Stimulated activated CD4-positive, alpha-beta T cell treated with anti-CD3 and anti-CD28 coated beads, Interleukin-1b, Interleukin-23, amount 100 ng/mL, for 4 hours (primary cell): ENCODE measurements around the gene FERMT3.

Experiments
- DNase-seq, 2 donors: peaks; one replicate each; pipeline ENCODE4 v3.0.0-alpha.2; 2020; ENCODE audit warnings: low read depth in 2 of 2

FERMT3 gene

DNA sequence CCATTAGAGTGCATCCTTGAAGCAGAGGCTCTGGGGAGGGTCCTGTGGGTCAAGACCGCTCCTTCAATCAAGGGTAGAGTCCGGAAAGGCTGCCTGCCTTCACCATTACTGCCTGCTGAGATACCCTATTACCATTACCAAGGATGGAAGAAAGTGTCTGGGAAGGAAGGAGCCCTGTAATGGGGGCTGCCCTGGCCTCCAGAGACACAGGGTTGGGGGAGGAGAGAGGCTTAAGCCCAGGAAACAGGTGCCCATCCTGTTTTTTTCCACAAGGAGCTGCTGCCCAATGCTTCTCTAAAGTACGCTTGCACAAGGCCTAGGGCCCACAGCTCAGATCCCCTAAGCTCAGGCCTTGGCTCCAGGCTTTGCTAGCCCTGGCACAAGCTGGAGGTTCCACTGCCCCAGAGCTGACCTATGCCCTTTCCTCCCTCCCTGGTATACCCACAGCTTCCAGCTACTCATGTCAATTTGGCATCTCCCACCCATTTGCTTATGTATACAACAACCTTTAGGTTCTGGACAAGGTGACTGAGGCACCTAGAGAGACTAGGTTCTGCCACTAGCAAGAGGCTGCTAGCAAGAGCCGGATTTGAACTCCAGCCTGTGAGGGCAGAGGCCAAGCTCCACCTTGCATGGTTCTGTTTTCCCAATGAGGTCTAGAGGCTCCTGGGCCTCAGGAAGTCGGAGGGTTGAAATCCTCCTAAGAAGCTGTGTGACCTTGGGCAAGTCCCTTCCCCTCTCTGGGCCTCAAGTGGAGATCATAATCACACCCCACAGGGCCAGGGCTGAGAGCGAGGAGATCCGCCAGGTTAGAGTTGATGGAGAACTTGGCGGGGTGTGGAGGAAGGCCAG is 43.3 kb downstream of the FERMT3 start:
- DNase-seq = no peak

DNA sequence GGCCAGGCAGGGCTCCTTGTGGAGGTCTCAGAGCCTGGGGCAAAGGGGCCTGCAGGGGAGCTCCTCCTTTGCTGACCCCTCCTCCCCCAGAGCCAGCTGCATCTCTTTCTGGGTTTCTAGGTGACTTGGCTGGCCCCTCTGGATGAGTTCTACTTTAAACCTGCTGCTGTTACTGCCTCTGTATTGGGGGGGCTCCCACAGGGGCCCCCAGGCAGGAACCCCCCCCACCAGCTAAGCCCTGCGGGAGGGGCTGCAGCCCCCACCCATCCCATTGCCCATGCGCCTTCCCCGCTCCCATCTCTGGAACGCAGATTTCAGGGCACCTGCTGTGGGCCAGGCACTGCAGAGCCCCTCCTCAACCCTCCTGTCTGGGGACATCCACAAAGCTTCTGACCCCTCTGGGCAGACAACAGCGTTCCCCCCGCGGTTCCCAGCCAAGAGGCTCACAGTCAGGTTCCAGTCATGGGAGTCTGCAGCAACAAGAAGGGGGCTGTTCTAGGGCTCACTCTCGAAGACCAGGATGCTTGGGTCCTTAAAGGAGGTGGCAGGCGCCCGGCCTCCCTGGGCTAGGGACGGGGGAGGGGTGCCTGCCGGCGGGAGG is 44.0 kb downstream of the FERMT3 start:
- DNase-seq = no peak

DNA sequence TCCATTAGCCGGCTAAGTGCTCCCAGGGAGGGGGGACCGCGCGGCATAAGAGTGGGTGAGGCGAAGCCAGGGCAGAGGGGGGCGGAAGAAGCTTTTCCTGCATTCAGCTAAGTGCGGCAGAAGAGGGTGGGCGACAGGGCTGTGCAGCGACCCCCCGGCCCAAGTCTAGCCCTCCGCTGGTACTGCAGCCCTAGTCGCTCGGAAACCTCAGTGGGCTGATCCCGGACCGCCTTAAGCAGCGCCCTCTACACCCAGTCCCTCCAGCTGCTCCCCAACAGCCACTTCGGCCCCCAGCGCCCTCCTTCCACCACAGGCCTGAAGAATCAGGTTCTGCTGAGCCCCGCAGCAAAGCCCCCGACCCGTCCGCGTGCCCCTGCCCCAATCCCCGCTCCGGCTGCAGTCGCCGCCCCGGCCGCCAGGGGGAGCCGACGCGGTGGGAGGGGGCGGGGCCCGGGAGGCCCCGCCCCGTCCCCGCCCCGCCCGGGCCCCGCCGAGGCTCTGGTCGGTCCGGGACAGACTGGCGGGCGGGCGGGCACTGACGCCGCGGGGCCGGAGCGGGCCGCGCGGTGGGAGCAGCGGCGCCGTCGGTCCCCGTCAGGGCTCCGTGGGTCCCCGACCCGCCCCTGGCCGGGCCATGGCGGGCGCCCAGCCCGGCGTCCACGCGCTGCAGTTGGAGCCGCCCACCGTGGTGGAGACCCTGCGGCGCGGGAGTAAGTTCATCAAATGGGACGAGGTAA is 44.7 kb downstream of the FERMT3 start, which contains the start of gene PLCB3:
PLCB3 (plus strand) TSS at position 515 of the 737 bp plus-strand sequence; CDS start at position 635, 120 bp downstream.
- peak; percentile 61 to 68 for DNase-seq

DNA sequence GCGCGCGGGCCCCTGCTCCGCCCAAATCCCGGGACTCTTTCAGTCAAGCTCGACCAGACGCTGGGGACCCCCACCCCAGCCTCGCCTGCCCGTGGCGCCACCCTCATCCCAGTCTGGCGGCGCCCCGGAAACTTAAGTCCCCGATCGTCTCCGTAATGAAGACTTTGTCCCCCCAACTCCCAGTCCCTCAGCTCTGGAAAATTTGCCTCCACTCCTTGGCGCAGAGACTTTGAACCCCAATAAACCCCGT is 45.2 kb downstream of the FERMT3 start:
- no peak for DNase-seq

DNA sequence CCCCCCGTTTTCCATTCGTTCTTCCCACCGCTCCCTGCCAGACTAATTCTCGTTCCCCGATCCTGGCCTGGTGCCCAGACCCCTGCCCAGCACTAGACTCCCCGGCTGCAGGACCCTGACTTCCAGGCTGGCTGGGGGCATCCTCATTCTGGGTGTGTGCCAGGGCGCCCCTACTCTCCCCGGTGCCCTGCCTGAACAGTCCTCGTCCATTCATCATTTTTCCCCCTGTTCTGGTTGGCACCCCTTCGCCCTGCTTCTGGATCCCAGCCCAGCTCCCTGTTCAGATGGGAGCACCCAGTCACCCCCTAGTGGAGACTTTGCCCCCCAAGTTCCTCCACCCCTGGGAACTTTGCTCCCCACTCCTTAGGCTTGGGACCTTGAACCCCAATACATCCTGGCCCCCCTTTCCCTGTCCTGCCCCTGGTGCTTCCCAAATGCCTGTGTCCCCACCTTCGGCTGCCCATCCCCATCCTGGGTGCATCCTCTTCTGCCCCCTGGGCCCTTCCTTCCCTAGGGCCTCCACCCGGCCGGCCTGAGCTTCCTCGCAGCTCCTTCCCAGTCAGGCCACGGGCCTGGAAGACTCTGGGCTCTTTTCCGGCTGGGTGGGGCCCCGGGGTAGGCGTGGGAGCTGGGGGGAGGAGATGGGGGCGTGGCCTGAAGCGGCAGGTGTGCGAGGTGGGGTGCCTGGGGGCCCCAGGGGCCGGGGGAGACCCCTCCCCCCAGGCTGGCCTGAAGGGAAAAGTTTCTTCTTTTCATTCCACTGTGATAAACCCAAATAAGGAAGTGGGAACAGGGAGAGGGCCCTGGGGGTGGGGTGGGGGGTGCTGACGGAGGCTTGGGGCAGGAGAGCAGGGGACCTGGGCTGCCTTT is 45.7 kb downstream of the FERMT3 start:
- no peak for DNase-seq

DNA sequence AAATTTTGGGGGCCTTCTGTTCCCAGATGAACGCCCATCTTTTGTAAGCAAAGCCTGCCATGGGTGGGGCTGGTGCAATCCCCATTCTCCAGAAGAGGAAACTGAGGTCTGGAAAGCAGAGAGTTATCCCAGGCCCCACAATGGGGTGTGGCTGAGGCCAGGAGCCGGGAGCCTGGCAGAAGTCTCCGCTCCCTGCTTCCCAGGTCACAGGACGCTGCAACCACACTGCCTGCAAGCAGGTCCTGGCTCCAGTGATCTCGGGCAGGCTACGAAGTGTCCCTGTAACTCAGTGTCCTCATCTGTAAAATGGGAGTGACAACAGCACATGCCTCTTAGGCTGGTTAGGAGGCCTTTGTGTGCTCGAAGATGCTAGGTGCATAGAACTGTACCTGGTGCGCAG is 46.5 kb downstream of the FERMT3 start:
- DNase-seq = no peak

DNA sequence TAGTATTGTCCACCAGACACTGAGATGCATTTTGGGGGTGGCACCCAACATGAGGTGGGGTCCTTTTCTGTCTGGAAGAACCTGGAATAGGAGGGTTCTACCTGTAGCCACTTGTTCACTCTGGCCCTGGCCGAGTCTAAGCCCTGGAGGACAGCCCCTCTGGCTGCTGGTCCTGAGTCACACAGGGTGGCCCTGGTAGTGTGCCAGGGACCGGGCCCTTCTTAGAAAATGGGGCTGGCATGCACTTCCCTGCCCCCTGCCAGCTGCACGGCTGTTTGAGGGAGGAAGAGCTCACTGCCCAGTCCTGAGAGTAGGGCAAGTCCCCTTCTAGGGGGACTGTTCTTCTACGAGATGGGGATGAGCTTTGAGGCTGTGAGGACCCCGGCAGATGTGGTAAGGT is 47.0 kb downstream of the FERMT3 start:
- DNase-seq = no peak

DNA sequence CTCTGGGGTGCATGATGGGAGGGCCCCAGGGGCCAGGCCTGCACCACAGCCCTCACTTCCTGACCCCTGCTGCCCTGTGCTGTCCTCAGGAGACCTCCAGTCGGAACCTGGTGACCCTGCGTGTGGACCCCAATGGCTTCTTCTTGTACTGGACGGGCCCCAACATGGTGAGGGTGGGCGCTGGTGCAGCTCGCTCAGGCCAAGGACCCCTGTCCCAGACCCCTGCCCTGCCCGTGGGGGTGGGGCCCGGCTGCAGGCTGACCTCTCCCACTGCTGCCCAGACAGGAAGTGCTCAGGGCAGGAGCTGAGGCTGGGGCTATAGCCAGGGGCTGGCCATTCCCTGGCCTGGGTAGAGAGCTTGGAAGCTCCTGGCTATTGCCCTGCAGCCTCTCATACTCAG is 47.8 kb downstream of the FERMT3 start:
- DNase-seq = no peak

DNA sequence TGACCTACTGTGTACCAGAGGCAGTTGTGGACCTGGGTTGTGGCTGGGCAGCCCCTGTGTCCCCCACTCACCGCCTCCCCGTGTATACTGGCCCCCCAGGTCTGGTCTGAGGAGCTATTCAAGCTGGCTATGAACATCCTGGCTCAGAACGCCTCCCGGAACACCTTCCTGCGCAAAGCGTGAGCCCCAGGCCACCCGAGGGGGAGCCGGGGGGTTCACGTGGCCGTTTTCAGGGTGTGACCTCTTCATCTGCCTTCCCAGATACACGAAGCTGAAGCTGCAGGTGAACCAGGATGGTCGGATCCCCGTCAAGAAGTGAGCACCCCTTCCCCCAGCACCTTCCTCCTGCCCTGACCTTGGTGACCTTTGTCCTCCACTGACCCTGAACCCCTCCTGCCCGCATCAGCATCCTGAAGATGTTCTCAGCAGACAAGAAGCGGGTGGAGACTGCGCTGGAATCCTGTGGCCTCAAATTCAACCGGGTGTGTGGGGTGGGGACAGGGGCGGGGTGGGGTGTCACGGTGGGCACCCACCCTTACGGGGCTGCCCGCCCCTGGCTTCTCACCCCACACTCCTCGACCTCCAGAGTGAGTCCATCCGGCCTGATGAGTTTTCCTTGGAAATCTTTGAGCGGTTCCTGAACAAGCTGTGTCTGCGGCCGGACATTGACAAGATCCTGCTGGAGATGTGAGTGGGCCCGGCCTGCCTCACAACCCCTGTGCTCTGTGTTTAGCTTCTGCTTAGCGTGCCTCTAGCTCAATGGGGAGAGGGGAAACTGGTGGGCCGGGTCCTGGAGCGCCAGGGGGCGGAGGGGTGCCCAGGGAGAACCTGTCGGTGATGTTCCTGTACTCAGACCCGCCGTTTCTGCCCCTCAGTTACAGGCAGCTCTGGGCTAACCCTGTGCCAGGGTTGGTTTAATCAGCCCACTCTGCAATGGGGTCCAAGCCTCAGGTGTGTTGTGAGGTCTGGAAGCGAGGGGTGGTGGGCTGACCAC is 48.9 kb downstream of the FERMT3 start:
- DNase-seq = no peak

DNA sequence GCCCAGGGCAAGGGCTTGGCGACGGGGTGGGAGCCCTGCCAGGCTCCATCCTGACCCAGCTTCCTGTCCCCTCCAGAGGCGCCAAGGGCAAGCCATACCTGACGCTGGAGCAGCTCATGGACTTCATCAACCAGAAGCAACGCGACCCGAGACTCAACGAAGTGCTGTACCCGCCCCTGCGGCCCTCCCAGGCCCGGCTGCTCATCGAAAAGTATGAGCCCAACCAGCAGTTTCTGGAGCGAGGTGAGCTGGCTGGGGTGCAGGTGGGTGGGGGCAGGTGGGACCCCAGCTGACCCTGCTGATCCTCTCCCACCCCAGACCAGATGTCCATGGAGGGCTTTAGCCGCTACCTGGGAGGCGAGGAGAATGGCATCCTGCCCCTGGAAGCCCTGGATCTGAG is 49.8 kb downstream of the FERMT3 start:
- DNase-seq = no peak

DNA sequence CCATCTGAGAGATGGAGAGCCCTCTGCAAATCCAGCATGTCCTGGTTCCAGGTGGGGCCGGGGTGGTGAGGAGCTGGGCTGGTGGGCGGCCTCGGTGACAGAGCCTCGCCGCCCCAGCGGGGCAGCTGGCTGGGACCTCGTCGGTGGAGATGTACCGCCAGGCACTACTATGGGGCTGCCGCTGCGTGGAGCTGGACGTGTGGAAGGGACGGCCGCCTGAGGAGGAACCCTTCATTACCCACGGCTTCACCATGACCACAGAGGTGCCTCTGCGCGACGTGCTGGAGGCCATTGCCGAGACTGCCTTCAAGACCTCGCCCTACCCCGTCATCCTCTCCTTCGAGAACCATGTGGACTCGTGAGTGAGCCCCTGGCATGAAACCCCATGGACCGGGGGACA is 51.8 kb downstream of the FERMT3 start:
- DNase-seq = no peak

DNA sequence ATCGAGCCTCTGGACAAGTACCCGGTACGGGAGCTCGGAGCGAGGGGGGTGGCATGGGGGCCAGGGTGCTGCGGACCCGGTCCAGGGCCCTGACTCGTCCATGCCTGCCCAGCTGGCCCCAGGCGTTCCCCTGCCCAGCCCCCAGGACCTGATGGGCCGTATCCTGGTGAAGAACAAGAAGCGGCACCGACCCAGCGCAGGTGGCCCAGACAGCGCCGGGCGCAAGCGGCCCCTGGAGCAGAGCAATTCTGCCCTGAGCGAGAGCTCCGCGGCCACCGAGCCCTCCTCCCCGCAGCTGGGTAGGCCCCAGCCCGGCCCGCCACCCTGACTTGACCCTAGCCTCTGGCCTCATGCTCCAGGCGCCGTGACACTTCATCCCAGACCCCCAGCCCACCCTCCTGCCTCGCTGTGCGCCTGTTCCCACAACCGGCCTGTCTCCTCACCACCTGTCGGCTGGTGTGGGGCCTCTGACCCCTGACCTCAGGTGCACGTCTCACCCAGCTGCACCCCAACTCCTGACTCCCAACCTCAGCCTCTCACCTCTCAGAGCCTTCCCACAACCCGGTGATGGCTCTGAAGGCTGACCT is 52.5 kb downstream of the FERMT3 start:
- no peak for DNase-seq

DNA sequence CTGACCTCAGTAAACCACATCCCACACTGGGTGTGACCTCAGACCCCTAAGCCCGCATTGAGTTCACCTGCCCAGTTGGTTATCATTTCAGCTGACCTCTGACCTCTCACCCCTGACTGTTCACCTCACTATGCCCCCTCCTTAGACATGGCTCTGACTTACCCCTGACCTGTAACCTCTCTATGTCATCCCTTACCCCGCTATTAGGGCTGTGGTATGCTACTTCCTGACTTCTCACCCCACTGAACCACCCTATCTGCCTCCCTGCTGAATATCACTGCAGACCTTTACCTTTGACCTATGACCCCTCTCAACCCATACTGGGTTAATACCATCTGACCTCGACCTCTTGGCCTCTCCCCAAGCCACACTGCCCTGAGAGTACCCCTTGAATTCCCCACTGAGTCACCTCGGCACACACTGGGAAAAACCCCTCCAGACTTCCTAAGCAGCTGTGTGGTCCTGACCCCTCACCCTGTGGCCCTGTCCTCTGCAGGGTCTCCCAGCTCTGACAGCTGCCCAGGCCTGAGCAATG is 53.1 kb downstream of the FERMT3 start:
- no peak for DNase-seq

DNA sequence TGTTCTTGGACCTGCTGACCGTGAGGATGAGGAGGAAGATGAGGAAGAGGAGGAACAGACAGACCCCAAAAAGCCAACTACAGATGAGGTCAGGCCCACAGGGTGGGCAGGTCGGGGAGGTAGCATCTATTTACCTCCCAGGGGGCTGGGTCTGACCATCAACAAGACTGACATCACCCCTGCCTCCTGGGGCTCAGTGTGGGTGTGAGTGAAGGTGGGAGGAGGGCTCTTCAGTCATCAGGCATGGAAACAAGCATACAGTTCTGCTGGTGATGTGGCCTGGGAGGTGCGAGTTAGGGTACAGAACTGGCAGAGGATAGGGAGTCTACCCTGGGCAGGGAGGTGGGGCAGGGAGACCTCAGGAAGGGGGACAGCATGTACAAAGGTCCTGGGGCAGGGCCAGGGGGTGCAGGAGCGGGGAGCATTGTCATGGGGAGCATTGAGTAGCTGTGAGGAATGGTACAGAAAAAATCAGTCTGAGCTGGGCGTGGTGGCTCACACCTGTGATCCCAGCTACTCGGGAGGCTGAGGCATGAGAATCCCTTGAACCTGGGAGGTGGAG is 53.7 kb downstream of the FERMT3 start:
- no peak for DNase-seq

DNA sequence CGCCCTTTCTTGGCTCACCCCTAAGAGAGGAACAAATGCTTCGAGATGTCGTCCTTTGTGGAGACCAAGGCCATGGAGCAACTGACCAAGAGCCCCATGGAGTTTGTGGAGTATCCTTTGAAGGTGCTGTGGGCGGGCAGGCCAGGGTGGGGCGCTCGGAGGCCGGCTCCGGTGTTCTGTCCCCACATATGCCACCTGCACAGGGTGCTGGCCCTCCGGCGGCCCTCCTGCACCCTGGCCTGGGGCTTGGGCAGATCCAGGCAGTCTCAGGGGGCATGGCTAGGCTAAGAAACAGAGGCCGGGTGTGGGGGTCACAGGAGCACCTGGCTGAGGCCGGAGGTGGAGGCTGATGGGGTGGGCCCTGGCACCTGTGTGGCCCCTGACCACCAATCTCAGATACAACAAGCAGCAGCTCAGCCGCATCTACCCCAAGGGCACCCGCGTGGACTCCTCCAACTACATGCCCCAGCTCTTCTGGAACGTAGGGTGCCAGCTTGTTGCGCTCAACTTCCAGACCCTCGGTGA is 55.1 kb downstream of the FERMT3 start:
- no peak for DNase-seq

DNA sequence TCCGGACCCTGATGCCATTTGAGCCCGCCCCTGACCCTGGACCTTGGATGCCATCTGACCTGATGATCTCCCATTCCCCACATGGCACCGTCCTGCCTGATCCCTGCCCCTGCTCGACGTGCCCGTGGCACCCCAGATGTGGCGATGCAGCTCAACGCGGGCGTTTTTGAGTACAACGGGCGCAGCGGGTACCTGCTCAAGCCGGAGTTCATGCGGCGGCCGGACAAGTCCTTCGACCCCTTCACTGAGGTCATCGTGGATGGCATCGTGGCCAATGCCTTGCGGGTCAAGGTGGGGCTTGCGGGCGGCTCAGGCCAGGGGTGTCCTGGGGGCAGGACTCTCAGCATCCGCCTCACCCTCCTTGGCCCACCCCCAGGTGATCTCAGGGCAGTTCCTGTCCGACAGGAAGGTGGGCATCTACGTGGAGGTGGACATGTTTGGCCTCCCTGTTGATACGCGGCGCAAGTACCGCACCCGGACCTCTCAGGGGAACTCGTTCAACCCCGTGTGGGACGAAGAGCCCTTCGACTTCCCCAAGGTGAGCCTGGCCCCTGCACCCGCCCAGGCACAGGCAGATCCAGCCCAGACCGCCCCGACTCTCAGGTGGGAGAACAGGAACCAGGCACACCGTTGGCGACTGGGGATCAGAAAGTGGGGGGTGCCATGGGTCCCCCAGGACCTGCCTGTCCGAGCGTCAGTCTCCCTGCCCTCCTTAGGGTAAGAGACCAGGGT is 55.9 kb downstream of the FERMT3 start:
- no peak for DNase-seq

DNA sequence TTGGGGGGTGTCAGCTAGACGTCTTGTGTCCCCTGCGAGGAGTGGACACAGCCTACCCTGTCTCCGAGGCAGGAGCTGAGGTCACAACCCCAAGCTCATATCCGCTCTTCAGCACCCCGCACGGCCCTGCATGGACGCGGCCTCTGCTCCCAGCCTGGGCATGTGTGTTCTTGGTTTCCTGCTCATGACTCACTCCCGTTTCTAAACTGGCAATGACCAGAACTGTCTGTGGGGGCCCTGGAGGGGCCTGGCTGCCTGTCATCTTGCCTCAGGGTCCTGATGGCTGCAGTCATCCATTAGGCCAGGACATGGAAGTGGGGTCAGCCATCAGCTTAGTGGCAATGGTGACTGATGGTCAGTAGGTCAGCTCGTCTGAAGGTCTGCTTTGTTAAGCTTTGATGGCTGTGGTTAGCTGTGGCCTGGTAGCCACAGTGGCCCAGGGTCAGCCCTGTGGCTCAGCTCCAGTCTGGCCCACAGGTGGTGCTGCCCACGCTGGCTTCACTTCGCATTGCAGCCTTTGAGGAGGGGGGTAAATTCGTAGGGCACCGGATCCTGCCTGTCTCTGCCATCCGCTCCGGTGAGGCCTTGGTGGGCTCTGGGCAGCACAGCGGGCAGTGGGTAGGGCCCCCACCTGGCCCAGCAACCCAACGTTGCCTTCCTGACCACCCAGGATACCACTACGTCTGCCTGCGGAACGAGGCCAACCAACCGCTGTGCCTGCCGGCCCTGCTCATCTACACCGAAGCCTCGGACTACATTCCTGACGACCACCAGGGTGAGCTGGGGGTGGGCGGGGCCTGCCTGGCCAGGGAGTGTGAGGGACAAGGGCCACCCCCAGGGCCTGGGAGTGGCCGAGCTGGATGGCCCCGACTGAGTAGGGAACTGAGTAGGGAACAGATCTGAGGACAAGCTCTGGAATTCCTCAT is 56.8 kb downstream of the FERMT3 start:
- no peak for DNase-seq

DNA sequence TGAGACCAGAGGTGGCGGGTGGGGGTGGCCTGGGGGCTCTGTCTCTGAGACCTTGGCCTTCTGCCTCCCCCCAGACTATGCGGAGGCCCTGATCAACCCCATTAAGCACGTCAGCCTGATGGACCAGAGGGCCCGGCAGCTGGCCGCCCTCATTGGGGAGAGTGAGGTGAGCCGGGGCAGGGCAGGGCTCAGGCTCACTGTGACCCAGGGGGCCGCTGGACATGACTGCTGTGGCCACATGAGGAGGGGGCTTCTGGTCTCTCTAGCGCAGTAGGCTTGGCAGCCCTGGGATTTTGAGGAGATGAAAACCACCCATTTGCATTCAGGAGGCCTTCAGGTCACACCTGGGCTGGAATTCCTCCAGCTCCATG is 57.4 kb downstream of the FERMT3 start:
- DNase-seq = no peak
